ENCODE data around the gene CHAD.

CHAD gene

DNA sequence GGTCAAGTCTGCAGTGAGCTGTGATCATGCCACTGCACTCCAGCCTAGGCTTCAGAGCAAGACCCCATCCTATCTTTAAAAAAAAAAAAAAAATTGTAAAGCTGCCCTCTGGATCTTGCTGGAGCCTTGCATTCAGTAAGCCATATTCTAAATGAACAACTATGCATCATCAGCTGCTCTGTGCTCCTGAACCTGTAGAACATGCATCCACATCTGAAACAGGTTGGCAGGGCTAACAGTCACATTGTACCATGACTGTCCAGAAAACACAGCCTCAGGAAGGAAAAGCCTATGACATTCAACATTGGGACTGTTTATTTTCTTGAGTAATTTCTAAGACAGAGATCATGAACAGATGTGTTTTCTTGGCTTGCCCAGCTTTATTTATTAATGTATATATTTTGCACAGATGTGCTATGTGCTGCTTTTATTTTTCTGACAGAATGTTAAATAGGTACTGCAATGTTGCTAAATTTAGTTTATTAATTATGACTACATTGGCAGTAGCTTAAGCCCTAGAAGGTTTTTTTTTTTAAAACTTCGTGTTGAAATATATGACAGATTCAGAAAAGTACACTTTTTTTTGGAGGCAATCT lies 22.9 kb downstream of the CHAD start:
- Histone ChIP-seq H3K79me1 (ENCODE audit: low read length) (no peaks in the 10 kb centered on the region), H2BK120ac (ENCODE audit: insufficient read depth, low read length, poor library complexity) (no peak overlapping the region), H3K27ac (ENCODE audit: low read depth, low read length) (no peak overlapping the region), H2AK5ac (ENCODE audit: low read length) (no peak overlapping the region), H3K79me2 (ENCODE audit: control insufficient read depth, insufficient read depth, low read length, poor library complexity) (peaks cover 1% of the 10 kb centered on the region), H4K91ac (ENCODE audit: low read depth, low read length) (no peak overlapping the region), H3K9ac (ENCODE audit: low read length) (no peak overlapping the region), H3K36me3 (ENCODE audit: control insufficient read depth in 1 of 2, insufficient read depth in 2 of 2, low read length in 2 of 2) (peaks cover 0 to 4% of the 10 kb centered on the region in 2 experiments), H2BK12ac (ENCODE audit: low read length) (no peak overlapping the region), H3K18ac (ENCODE audit: low read length) (no peak overlapping the region), H3K27me3 (ENCODE audit: insufficient read depth, low read length) (no peaks in the 10 kb centered on the region), H3K14ac (ENCODE audit: low read length) (no peak overlapping the region), H3K9me3 (ENCODE audit: insufficient read depth, low read depth, low read length) (no peaks in the 10 kb centered on the region), H4K12ac (ENCODE audit: low read depth, low read length) (no peak overlapping the region), H3K4me1 (ENCODE audit: control insufficient read depth in 1 of 2, insufficient read depth in 2 of 2, low read length in 2 of 2) (peaks cover 2 to 4% of the 10 kb centered on the region in 2 experiments), H3K4ac (ENCODE audit: low read depth, low read length) (no peak overlapping the region), H2BK5ac (ENCODE audit: low read depth, low read length, poor library complexity) (no peak overlapping the region), H3K23ac (ENCODE audit: low read length) (no peak overlapping the region), H4K8ac (ENCODE audit: low read depth, low read length) (no peak overlapping the region), H2AFZ (ENCODE audit: insufficient read depth, low read length, poor library complexity) (no peak overlapping the region), H3K4me2 (ENCODE audit: low read length) (no peak overlapping the region), H3K4me3 (ENCODE audit: low read depth, low read length) (no peak overlapping the region)
- DNase-seq: no peak
- WGBS (ENCODE audit: extremely low coverage, insufficient coverage, insufficient read length): no CpG with 5 or more reads among the region's 1 CpG

GRCh38 chr17:50444841-50445715 lies 23.6 kb downstream of the CHAD start:
- no peak overlapping the region for H3K4me2 ChIP-seq (ENCODE audit: low read length)
- H2BK12ac ChIP-seq (ENCODE audit: low read length): no peak overlapping the region
- no peak overlapping the region for H3K14ac ChIP-seq (ENCODE audit: low read length)
- H3K79me2 ChIP-seq (ENCODE audit: control insufficient read depth, insufficient read depth, low read length, poor library complexity): peaks cover 2% of the 10 kb centered on the region
- no peak overlapping the region for H2BK120ac ChIP-seq (ENCODE audit: insufficient read depth, low read length, poor library complexity)
- no peak overlapping the region for H4K91ac ChIP-seq (ENCODE audit: low read depth, low read length)
- H3K18ac ChIP-seq (ENCODE audit: low read length): no peak overlapping the region
- no peaks in the 10 kb centered on the region for H3K9me3 ChIP-seq (ENCODE audit: insufficient read depth, low read depth, low read length)
- no peak overlapping the region for H4K8ac ChIP-seq (ENCODE audit: low read depth, low read length)
- no peak overlapping the region for H3K4me3 ChIP-seq (ENCODE audit: low read depth, low read length)
- H2AK5ac ChIP-seq (ENCODE audit: low read length): no peak overlapping the region
- H3K27ac ChIP-seq (ENCODE audit: low read depth, low read length): no peak overlapping the region
- no peak overlapping the region for H3K9ac ChIP-seq (ENCODE audit: low read length)
- peaks cover 3 to 10% of the 10 kb centered on the region in 2 experiments for H3K36me3 ChIP-seq (ENCODE audit: control insufficient read depth in 1 of 2, insufficient read depth in 2 of 2, low read length in 2 of 2)
- H2AFZ ChIP-seq (ENCODE audit: insufficient read depth, low read length, poor library complexity): no peak overlapping the region
- no peak overlapping the region for H2BK5ac ChIP-seq (ENCODE audit: low read depth, low read length, poor library complexity)
- no CpG with 5 or more reads among the region's 6 CpGs for WGBS (ENCODE audit: extremely low coverage, insufficient coverage, insufficient read length)
- no peaks in the 10 kb centered on the region for H3K27me3 ChIP-seq (ENCODE audit: insufficient read depth, low read length)
- H3K4me1 ChIP-seq (ENCODE audit: control insufficient read depth in 1 of 2, insufficient read depth in 2 of 2, low read length in 2 of 2): peaks cover 3 to 7% of the 10 kb centered on the region in 2 experiments
- no peak overlapping the region for H3K23ac ChIP-seq (ENCODE audit: low read length)
- no peak overlapping the region for H3K4ac ChIP-seq (ENCODE audit: low read depth, low read length)
- DNase-seq: peak; percentile 60 to 80
- no peaks in the 10 kb centered on the region for H3K79me1 ChIP-seq (ENCODE audit: low read length)
- H4K12ac ChIP-seq (ENCODE audit: low read depth, low read length): no peak overlapping the region

DNA sequence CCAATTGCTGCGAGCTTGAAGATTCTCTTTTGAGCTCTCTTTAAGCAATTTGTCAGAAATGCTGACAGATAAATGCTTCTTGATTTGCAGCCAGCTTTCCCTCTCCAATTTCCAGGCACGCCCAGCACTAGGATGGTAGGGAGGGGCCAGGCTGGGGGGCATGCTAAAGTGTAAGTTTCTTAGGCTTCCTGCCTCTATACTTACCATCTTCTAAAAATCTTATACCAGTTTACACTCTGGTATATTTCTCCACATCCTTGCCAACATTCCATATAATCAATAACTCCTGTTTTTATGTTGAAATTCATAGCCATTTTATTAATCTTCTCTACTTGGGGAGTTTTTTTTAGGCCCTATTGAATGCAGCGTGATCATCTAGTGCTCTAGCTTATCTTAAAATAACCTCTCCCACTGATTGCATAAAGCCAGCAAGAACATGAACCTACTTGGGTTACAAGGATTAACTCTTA lies 25.1 kb downstream of the CHAD start:
- H3K4me1 ChIP-seq (ENCODE audit: control insufficient read depth in 1 of 2, insufficient read depth in 2 of 2, low read length in 2 of 2): peaks cover 5 to 7% of the 10 kb centered on the region in 2 experiments
- no peak overlapping the region for H4K91ac ChIP-seq (ENCODE audit: low read depth, low read length)
- no peak overlapping the region for H4K12ac ChIP-seq (ENCODE audit: low read depth, low read length)
- H2BK120ac ChIP-seq (ENCODE audit: insufficient read depth, low read length, poor library complexity): no peak overlapping the region
- no peak overlapping the region for H2BK5ac ChIP-seq (ENCODE audit: low read depth, low read length, poor library complexity)
- H3K79me1 ChIP-seq (ENCODE audit: low read length): no peaks in the 10 kb centered on the region
- no peak overlapping the region for H3K18ac ChIP-seq (ENCODE audit: low read length)
- no peak for DNase-seq
- no peak overlapping the region for H3K4ac ChIP-seq (ENCODE audit: low read depth, low read length)
- no peaks in the 10 kb centered on the region for H3K9me3 ChIP-seq (ENCODE audit: insufficient read depth, low read depth, low read length)
- no peak overlapping the region for H3K23ac ChIP-seq (ENCODE audit: low read length)
- H3K79me2 ChIP-seq (ENCODE audit: control insufficient read depth, insufficient read depth, low read length, poor library complexity): peaks cover 3% of the 10 kb centered on the region
- H2AFZ ChIP-seq (ENCODE audit: insufficient read depth, low read length, poor library complexity): no peak overlapping the region
- no peak overlapping the region for H3K4me3 ChIP-seq (ENCODE audit: low read depth, low read length)
- peaks cover 3 to 10% of the 10 kb centered on the region in 2 experiments for H3K36me3 ChIP-seq (ENCODE audit: control insufficient read depth in 1 of 2, insufficient read depth in 2 of 2, low read length in 2 of 2)
- no peak overlapping the region for H3K27ac ChIP-seq (ENCODE audit: low read depth, low read length)
- H2AK5ac ChIP-seq (ENCODE audit: low read length): no peak overlapping the region
- H3K14ac ChIP-seq (ENCODE audit: low read length): no peak overlapping the region
- no peak overlapping the region for H4K8ac ChIP-seq (ENCODE audit: low read depth, low read length)
- H3K27me3 ChIP-seq (ENCODE audit: insufficient read depth, low read length): no peaks in the 10 kb centered on the region
- no CpG with 5 or more reads among the region's 3 CpGs for WGBS (ENCODE audit: extremely low coverage, insufficient coverage, insufficient read length)
- H3K9ac ChIP-seq (ENCODE audit: low read length): no peak overlapping the region
- no peak overlapping the region for H2BK12ac ChIP-seq (ENCODE audit: low read length)
- H3K4me2 ChIP-seq (ENCODE audit: low read length): peak overlapping the region; percentile 52

DNA sequence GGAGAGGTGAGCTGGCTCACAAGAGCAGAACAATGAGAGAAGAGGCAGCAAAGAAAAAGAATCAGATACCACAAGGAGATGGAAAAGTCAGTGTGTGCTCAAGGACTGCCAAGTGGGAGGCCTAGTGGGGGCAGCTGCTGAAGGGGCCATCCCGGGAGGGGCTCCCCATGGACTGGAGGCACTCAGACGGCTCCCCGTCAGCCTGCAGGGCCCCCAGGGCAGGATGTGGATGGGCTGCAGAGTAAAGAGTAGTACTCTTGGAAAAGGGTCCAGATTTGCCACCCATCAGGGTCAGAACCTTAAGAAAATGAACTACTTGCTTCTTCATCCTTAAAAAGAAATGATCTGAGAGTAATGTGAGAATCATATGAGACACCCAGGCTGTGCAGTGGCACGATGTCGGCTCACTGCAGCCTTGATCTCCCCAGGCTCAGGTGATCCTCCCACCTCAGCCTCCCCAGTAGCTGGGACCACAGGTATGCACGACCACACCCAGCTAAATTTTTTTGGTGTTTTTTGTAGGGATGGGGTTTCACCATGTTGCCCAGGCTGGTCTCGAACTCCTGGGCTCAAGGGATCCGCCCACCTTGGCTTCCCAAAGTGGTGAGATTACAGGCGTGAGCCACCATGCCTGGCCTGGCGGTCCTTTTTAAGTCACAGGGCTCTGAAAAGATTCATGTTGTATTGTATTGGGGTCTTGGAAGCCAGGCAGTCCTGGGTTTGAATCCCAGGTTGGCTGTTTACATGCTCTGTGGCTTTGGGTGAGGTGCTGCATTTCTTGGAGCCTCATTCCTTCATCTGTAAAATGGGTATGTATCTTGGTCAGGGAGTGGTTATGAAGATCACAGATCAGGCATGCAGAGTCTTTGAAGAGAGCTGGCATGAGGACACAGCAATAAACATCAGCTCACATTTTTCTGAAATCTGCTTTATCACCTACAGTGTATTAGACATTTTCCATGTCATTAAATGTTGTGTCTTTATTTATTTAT lies 27.5 kb downstream of the CHAD start:
- Histone ChIP-seq H4K91ac (ENCODE audit: low read depth, low read length) (no peak overlapping the region), H3K27ac (ENCODE audit: low read depth, low read length) (no peak overlapping the region), H2BK12ac (ENCODE audit: low read length) (no peak overlapping the region), H3K36me3 (ENCODE audit: control insufficient read depth in 1 of 2, insufficient read depth in 2 of 2, low read length in 2 of 2) (peaks cover 7 to 13% of the 10 kb centered on the region in 2 experiments), H3K23ac (ENCODE audit: low read length) (peak overlapping the region; percentile 80), H3K9ac (ENCODE audit: low read length) (no peak overlapping the region), H3K18ac (ENCODE audit: low read length) (no peak overlapping the region), H3K27me3 (ENCODE audit: insufficient read depth, low read length) (no peaks in the 10 kb centered on the region), H3K79me2 (ENCODE audit: control insufficient read depth, insufficient read depth, low read length, poor library complexity) (peaks cover 3% of the 10 kb centered on the region), H3K4ac (ENCODE audit: low read depth, low read length) (peak overlapping the region; percentile 13), H3K4me1 (ENCODE audit: control insufficient read depth in 1 of 2, insufficient read depth in 2 of 2, low read length in 2 of 2) (peaks cover 5 to 7% of the 10 kb centered on the region in 2 experiments), H3K4me3 (ENCODE audit: low read depth, low read length) (no peak overlapping the region), H3K79me1 (ENCODE audit: low read length) (no peaks in the 10 kb centered on the region), H3K14ac (ENCODE audit: low read length) (no peak overlapping the region), H3K9me3 (ENCODE audit: insufficient read depth, low read depth, low read length) (no peaks in the 10 kb centered on the region), H4K12ac (ENCODE audit: low read depth, low read length) (no peak overlapping the region), H3K4me2 (ENCODE audit: low read length) (no peak overlapping the region), H2AK5ac (ENCODE audit: low read length) (no peak overlapping the region), H2BK5ac (ENCODE audit: low read depth, low read length, poor library complexity) (no peak overlapping the region), H2AFZ (ENCODE audit: insufficient read depth, low read length, poor library complexity) (no peak overlapping the region), H4K8ac (ENCODE audit: low read depth, low read length) (no peak overlapping the region), H2BK120ac (ENCODE audit: insufficient read depth, low read length, poor library complexity) (no peak overlapping the region)
- DNase-seq: no peak
- WGBS (ENCODE audit: extremely low coverage, insufficient coverage, insufficient read length): no CpG with 5 or more reads among the region's 10 CpGs

Measured in trophoblast cell (in vitro differentiated cells and primary cell).